ENCODE data around the gene MINDY4. TPM values are rescaled to one million over a fixed set of nuclear protein-coding genes. Genes with fewer than 3 reads are reported as not detected.

MINDY4 gene
- total RNA-seq, 6 experiments from 2014 or later, result 1.2 to 3.2 (median 2.3) TPM

DNA sequence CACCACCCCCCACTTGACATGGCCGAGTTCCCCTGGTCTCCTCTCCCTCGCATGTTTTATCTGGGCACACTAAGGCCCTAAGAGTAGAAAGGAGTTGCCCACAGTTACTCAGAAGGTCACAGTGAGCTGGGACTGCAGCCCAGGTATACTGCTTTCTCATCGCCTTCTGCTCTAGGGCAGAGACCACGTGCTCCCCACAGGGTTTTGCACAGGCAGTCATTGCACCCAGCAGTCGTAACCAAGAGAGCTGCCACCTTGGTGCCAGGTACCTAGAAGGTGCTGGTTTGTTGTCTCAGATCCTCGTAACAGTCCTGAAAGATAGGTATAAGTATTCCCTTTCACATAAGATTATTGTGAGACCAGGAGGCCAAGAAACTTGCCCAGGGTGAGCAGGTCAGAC is 1.8 kb downstream of the MINDY4 start:
- 93% methylated on average over 4 of the region's 6 CpGs for WGBS (ENCODE audit: insufficient coverage, low coverage, low lambda C conversion rate, missing lambda C conversion rate)
- ATAC-seq (no peak), DNase-seq (no peak)
- Histone ChIP-seq H3K36me3 (no peaks in the 10 kb centered on the region), H3K27ac (no peak overlapping the region), H3K27me3 (no peaks in the 10 kb centered on the region), H3K4me3 (no peak overlapping the region), H3K4me1 (peaks cover 0 to 6% (median 0%) of the 10 kb centered on the region in 4 donors), H3K9me3 (no peaks in the 10 kb centered on the region)
- TF ChIP-seq CTCF (IDR thresholded peaks at IDR 0.05), result no peak
- TF ChIP-seq POLR2A (IDR thresholded peaks at IDR 0.05), result no peak
- intact Hi-C loops (cut with DNase I), result no loop called here

GRCh38 chr7:30775992-30776391 is 4.8 kb downstream of the MINDY4 start:
- ATAC-seq (no peak), DNase-seq (no peak)
- Histone ChIP-seq H3K27ac (no peak overlapping the region), H3K36me3 (no peaks in the 10 kb centered on the region), H3K4me1 (peaks cover 0 to 1% (median 0%) of the 10 kb centered on the region in 4 donors), H3K9me3 (no peaks in the 10 kb centered on the region), H3K4me3 (no peak overlapping the region), H3K27me3 (no peaks in the 10 kb centered on the region)
- intact Hi-C loops (cut with DNase I), result no loop called here
- no peak for TF ChIP-seq POLR2A (IDR thresholded peaks at IDR 0.05)
- no peak for TF ChIP-seq CTCF (IDR thresholded peaks at IDR 0.05)

GRCh38 chr7:30776971-30777370 is 5.8 kb downstream of the MINDY4 start:
- DNase-seq (no peak), ATAC-seq (no peak)
- Histone ChIP-seq H3K27ac (no peak overlapping the region), H3K9me3 (no peaks in the 10 kb centered on the region), H3K4me3 (no peak overlapping the region), H3K4me1 (no peaks in the 10 kb centered on the region), H3K27me3 (no peaks in the 10 kb centered on the region), H3K36me3 (no peaks in the 10 kb centered on the region)
- intact Hi-C loops (cut with DNase I), result no loop called here
- 77% methylated on average over 4 of the region's 4 CpGs for WGBS (ENCODE audit: insufficient coverage, low coverage, low lambda C conversion rate, missing lambda C conversion rate)
- no peak for TF ChIP-seq POLR2A (IDR thresholded peaks at IDR 0.05)
- no peak for TF ChIP-seq CTCF (IDR thresholded peaks at IDR 0.05)

DNA sequence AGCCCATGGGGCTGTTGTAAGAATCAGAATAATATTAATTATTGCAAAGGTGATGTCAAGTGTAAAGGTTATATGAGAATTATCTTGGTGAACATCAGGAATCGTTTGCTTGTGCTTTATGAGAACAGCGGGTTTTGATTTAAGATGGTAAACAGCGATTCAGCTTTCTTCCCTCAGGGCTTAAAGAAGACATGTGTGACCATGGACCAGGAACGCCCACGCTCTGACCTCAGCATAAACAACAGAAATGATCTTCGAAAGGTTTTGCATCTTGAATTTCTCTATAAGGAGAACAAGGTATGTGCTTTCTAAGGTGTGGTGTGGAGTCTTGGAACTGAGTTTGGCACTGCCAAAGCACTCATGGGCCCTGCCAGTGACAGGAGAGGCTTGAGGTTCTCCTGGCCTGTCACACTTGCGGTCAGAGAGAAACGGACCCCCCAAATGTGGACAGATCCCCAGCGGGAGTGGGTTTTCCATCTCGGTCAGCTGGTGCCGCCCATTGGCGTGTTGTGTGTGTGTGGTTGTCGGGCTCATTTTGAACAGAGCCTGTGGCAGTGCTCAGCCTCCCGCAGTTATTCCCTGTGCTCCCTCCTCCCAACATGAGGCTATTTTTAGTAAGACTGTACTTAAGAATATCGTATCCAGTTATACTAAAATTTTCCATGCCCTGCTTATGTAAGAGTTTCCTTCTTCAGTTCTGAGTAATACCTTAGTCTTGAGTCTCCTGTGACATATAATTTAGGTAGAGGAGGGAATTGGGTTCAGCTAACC is 7.2 kb downstream of the MINDY4 start:
- DNase-seq (no peak), ATAC-seq (no peak)
- no peaks in the 10 kb centered on the region for H3K36me3 ChIP-seq
- H3K27me3 ChIP-seq, result no peaks in the 10 kb centered on the region
- H3K9me3 ChIP-seq, result no peaks in the 10 kb centered on the region
- WGBS (ENCODE audit: insufficient coverage, low coverage, low lambda C conversion rate, missing lambda C conversion rate), result 92% methylated on average over 8 of the region's 15 CpGs
- H3K4me3 ChIP-seq, result no peak overlapping the region
- no peaks in the 10 kb centered on the region for H3K4me1 ChIP-seq
- intact Hi-C loops (cut with DNase I), result no loop called here
- no peak overlapping the region for H3K27ac ChIP-seq
- TF ChIP-seq CTCF (IDR thresholded peaks at IDR 0.05), result no peak
- TF ChIP-seq POLR2A (IDR thresholded peaks at IDR 0.05), result no peak

All from right lobe of liver (tissue), 6 donors.